GM18873 (cell line): Measurements from ENCODE around the gene SDE2.
"Not testable (repeated sequence)": the region's sequence is repeated elsewhere in the genome, so short reads cannot be mapped to it uniquely, and the experiment has no call there.

Source experiments
- ATAC-seq: cut with Tn5 transposase; IDR thresholded peaks from one replicate; pipeline ENCODE4 v1.9.1; 2021; ENCODE audit warnings: mild to moderate bottlenecking, moderate library complexity, moderate number of reproducible peaks; ENCODE audit not compliant: unreplicated experiment, low FRiP score

Gene SDE2

GRCh38 chr1:226007126-226007892 lies 8.2 kb upstream of the SDE2 start:
- ATAC-seq = not testable (repeated sequence)

- no peak for ATAC-seq
These were observed 7.5 kb upstream of the SDE2 start for GRCh38 chr1:226006686-226007085.

GRCh38 chr1:226004396-226004795 lies 5.3 kb upstream of the SDE2 start:
- ATAC-seq = no peak

- no peak for ATAC-seq
These were observed 4.5 kb upstream of the SDE2 start for GRCh38 chr1:226003502-226004170.

- no peak for ATAC-seq
These were observed 3.7 kb upstream of the SDE2 start for GRCh38 chr1:226002667-226003501.

- no peak for ATAC-seq
These were observed 3.0 kb upstream of the SDE2 start for GRCh38 chr1:226001963-226002666.

- ATAC-seq = no peak
These were observed 1.9 kb upstream of the SDE2 start for GRCh38 chr1:226001088-226001487.

GRCh38 chr1:226000493-226001081 lies 1.4 kb upstream of the SDE2 start:
- not testable (repeated sequence) for ATAC-seq

- peak; percentile 33 for ATAC-seq
These were observed 782 bp upstream of the SDE2 start for GRCh38 chr1:225999912-226000337.

- no peak for ATAC-seq
These were observed 450 bp downstream of the SDE2 start for GRCh38 chr1:225998560-225999226.

GRCh38 chr1:225996946-225997545 lies 2.1 kb downstream of the SDE2 start:
- no peak for ATAC-seq

- ATAC-seq = no peak
These were observed 3.0 kb downstream of the SDE2 start for GRCh38 chr1:225995919-225996864.

GRCh38 chr1:225990705-225991464 lies 8.3 kb downstream of the SDE2 start:
- ATAC-seq = no peak

- no peak for ATAC-seq
These were observed 11.4 kb downstream of the SDE2 start for GRCh38 chr1:225987491-225988316.

- no peak for ATAC-seq
These were observed 17.4 kb downstream of the SDE2 start for GRCh38 chr1:225981714-225982113.

GRCh38 chr1:225980005-225980836 lies 18.9 kb downstream of the SDE2 start:
- ATAC-seq = no peak
